PC-9 (cell line): Measurements from ENCODE around the gene NUDT3. TPM values are rescaled to one million over a fixed set of nuclear protein-coding genes. Genes with fewer than 3 reads are reported as not detected.

ENCODE experiments used
- BruUV-seq: library from RNA; stranded (reverse); fragments of 400-500 nt; replicated peaks from 2 replicates; lab custom pipeline; 2021; lab: Mats Ljungman, UMichigan
- CTCF ChIA-PET: fragments of 300-600 bp; sonication (Branson Sonifier 250); formaldehyde crosslinking; loops from one replicate; lab custom pipeline; 2022; ENCODE audit warnings: antibody characterized with exemption; lab: Charles Lee
- POLR2A ChIA-PET: fragments of 300-600 bp; sonication (Branson Sonifier 250); formaldehyde crosslinking; loops from one replicate; lab custom pipeline; 2022; ENCODE audit warnings: antibody characterized with exemption; ENCODE audit not compliant: unreplicated experiment; lab: Charles Lee
- DNase-seq, 2 experiments: peaks; one replicate each; pipeline versions ENCODE4 v3.0.0 to v3.0.0-alpha.2; 2015 to 2022; ENCODE audit warnings: mixed read lengths in 1 of 2
- H2AFZ ChIP-seq: fragments of 200-600 bp; sonication (generic); 2 replicates; pipeline ENCODE4 v1.8.1; 2017; ENCODE audit warnings: antibody characterized with exemption
- H3F3A ChIP-seq: fragments of 200-600 bp; sonication (generic); 2 replicates; pipeline ENCODE4 v1.8.1; 2017; ENCODE audit warnings: antibody characterized with exemption, mild to moderate bottlenecking, low read depth; ENCODE audit not compliant: insufficient read depth
- H3K27ac ChIP-seq: fragments of 200-600 bp; sonication (generic); 2 replicates; pipeline ENCODE4 v1.6.1; 2016; ENCODE audit warnings: mixed run types
- H3K27me3 ChIP-seq: fragments of 200-600 bp; sonication (generic); 2 replicates; pipeline ENCODE4 v1.6.1; 2016; ENCODE audit warnings: low read depth, mixed run types; ENCODE audit not compliant: insufficient read depth
- H3K36me3 ChIP-seq: fragments of 200-600 bp; sonication (generic); 2 replicates; pipeline ENCODE4 v1.6.1; 2016; ENCODE audit warnings: low read depth, mixed run types
- H3K4me1 ChIP-seq: fragments of 200-600 bp; sonication (generic); replicated peaks from 2 replicates; pipeline ENCODE4 v1.6.1; 2016; ENCODE audit warnings: mixed run types; ENCODE audit not compliant: insufficient read depth
- H3K4me2 ChIP-seq: fragments of 200-600 bp; sonication (generic); 2 replicates; pipeline ENCODE4 v1.6.1; 2017; ENCODE audit warnings: mixed run types
- H3K4me3 ChIP-seq: fragments of 200-600 bp; sonication (generic); 2 replicates; pipeline ENCODE4 v1.6.1; 2016; ENCODE audit warnings: mixed run types
- H3K79me2 ChIP-seq: fragments of 200-600 bp; sonication (generic); 2 replicates; pipeline ENCODE4 v1.6.1; 2017; ENCODE audit warnings: low read depth, mixed run types
- H3K9me2 ChIP-seq: fragments of 200-600 bp; sonication (generic); 2 replicates; pipeline ENCODE4 v1.8.1; 2017; ENCODE audit warnings: mild to moderate bottlenecking; ENCODE audit not compliant: insufficient read depth
- H3K9me3 ChIP-seq: fragments of 200-600 bp; sonication (generic); 2 replicates; pipeline ENCODE4 v1.8.1; 2016; ENCODE audit warnings: low read depth; ENCODE audit not compliant: insufficient read depth
- H4K20me1 ChIP-seq: fragments of 200-600 bp; sonication (generic); 2 replicates; pipeline ENCODE4 v1.8.1; 2017; ENCODE audit not compliant: insufficient read depth
- CTCF ChIP-seq: fragments of 200-600 bp; sonication (generic); conservative IDR thresholded peaks from 2 replicates; pipeline ENCODE4 v1.6.1; 2017; ENCODE audit warnings: mixed run types, antibody characterized with exemption, mild to moderate bottlenecking, moderate library complexity
- EZH2 ChIP-seq: fragments of 200-600 bp; sonication (generic); IDR thresholded peaks from 2 replicates; pipeline ENCODE4 v1.8.0; 2017; ENCODE audit warnings: antibody characterized with exemption, low read depth
- intact Hi-C: fragments of 100-400 bp; cut with micrococcal nuclease; formaldehyde crosslinking; loops from one replicate; pipeline ENCODE4 v1.10.0; 2022; ENCODE audit not compliant: unreplicated experiment
- total RNA-seq: library from RNA; stranded (reverse); gene quantifications from 2 replicates; pipeline ENCODE4 v1.2.3, GENCODE V29; 2021

The NUDT3 gene
- total RNA-seq, 1 experiment from 2014 or later, result 19.1 TPM

DNA sequence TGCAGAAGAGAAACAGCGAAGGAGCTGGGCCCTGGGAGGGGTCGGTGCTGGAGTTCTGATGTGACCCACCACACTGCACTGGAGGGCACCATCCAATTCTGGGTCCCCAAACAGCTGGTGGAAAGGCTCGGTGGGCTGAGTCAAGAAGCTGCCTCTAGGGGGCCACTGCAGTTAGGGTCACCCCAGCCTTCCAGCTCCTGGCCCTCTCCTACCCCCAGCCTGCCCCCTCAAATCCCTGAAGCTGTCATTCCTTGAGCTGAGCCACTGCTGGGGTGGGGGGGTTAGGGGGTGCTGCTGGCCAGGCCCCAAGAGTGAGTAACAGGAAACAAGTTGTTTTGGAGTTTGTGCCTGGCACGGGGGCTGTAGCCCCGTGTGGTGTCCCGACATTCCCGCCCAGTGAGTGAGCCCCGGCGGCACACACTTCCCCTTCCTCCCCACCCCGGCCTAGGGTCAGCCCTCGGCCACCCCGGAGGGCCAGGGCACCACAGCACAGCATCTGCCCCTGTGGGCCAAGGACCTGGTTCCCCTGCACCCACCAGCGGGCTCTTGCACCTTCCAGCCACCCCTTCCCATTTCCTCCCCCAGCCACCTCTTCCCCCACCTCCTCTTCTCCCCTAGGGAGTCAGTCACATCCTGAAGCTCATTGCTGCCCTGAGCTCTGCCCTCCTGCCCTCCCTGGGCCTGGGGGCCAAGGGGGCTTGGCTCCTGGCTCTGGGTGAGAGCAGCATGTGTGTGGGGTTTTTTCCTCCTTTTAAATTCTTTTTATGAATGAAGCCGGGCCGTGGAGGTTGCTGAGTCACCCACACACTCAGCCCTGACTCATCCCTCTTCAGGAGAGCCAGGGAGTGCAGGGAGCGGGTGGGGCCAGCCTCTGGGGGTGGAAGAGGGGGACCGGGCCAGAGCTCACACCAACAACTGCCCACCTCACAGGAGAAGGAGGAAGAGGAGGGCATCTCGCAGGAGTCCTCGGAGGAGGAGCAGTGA is 148.3 kb downstream of the NUDT3 start:
- CTCF ChIA-PET, result interaction anchor here (0.6 to 1.3 kb wide), 6 partner anchors 8 to 222 kb away, joined by 5 to 14 read pairs (median 8); partner anchors contain the start of gene HMGA1
- Histone ChIP-seq H3K36me3 (peaks cover 35% of the 10 kb centered on the region), H3K4me3 (peak overlapping the region; percentile 78; the same call in 1 of the 2 replicates), H3K9me2 (no peaks in the 10 kb centered on the region), H3K4me1 (peaks cover 89% of the 10 kb centered on the region), H4K20me1 (peaks cover 17% of the 10 kb centered on the region), H3F3A (peaks cover 92% of the 10 kb centered on the region), H3K27me3 (no peaks in the 10 kb centered on the region), H3K79me2 (peaks cover 50% of the 10 kb centered on the region), H3K27ac (peak overlapping the region; percentile 83), H2AFZ (no peak overlapping the region), H3K4me2 (peak overlapping the region; percentile 95), H3K9me3 (no peaks in the 10 kb centered on the region)
- BruUV-seq, result no TSS peak
- POLR2A ChIA-PET, result interaction anchor here (0.5 to 0.8 kb wide), 8 partner anchors 11 to 931 kb away, joined by 3 to 6 read pairs (median 4); partner anchors contain the start of gene ZBTB22
- peak; percentile 93 to 96 for DNase-seq
- intact Hi-C loops, result loop anchor here (1.0 to 10.0 kb wide), 4 partner anchors 8 to 459 kb away; partner anchors contain the start of genes HMGA1 and LEMD2
- TF ChIP-seq EZH2 (no peak), CTCF (peak; percentile 51; the same call in 1 of the 2 replicates)

DNA sequence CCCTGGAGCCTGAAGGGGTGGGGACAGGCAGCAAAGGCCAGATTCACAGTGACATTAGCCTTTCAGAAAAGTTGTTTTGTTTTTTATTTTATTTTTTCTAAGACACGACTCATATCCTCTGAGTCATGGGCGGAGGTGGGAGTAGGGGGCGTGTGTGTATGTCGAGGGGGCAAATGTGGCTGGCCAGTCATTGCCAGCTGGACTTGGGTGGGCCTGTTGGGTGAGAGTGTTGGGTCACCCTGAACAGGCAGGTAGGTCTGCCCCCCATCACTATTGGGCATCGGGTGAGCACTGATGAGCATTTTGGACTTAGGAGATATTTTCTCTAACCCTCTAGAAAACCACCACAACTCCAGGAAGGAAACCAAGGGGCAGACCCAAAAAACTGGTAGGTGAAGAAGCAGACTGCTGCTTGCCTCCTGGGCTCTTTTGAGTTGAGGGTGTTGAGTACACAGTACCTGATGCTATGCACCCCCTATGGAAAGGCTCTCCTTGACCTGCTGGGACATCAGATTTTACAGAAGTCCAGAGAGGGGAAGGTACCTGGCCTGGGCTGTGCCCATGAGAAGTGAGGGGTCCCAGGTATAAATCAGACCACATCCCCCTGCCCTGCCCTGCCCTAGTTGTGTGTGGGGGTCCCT is 149.2 kb downstream of the NUDT3 start:
- H3K9me3 ChIP-seq, result no peaks in the 10 kb centered on the region
- intact Hi-C loops, result loop anchor here (10.0 kb wide), 1 partner anchor 458 kb away; the partner anchor contains the start of gene LEMD2
- peak in 1 of 2 experiments; percentile 60 for DNase-seq
- peaks cover 26% of the 10 kb centered on the region for H4K20me1 ChIP-seq
- H3K27me3 ChIP-seq, result no peaks in the 10 kb centered on the region
- no peak for TF ChIP-seq CTCF
- no peak for TF ChIP-seq EZH2
- peaks cover 98% of the 10 kb centered on the region for H3F3A ChIP-seq
- peaks cover 55% of the 10 kb centered on the region for H3K79me2 ChIP-seq
- H3K4me3 ChIP-seq, result peak overlapping the region; percentile 78; the same call in 1 of the 2 replicates
- H2AFZ ChIP-seq, result no peak overlapping the region
- H3K4me2 ChIP-seq, result peak overlapping the region; percentile 95
- ChIA-PET POLR2A (interaction anchor here (0.6 to 0.7 kb wide), 2 partner anchors 53 to 264 kb away, joined by 3 to 6 read pairs; no protein-coding TSS in a partner anchor), CTCF (no interaction called here)
- H3K27ac ChIP-seq, result peak overlapping the region; percentile 83
- BruUV-seq, result no TSS peak
- H3K4me1 ChIP-seq, result peaks cover 89% of the 10 kb centered on the region
- no peaks in the 10 kb centered on the region for H3K9me2 ChIP-seq
- H3K36me3 ChIP-seq, result peaks cover 44% of the 10 kb centered on the region
